Stimulated activated CD4-positive, alpha-beta T cell treated with anti-CD3 and anti-CD28 coated beads, TNF-alpha, amount 100 ng/mL, for 4 hours (primary cell): ENCODE data around the gene AKIRIN1.
A peak's percentile ranks its signal among the peaks of the same experiment; 100 is the strongest.
"Not testable (repeated sequence)": the region's sequence is repeated elsewhere in the genome, so short reads cannot be mapped to it uniquely, and the experiment has no call there.

ENCODE experiments used
- DNase-seq, 3 experiments: peaks; one replicate each; pipeline ENCODE4 v3.0.0-alpha.2; 2020; ENCODE audit warnings: low read depth in 3 of 3

Gene AKIRIN1, protein sequence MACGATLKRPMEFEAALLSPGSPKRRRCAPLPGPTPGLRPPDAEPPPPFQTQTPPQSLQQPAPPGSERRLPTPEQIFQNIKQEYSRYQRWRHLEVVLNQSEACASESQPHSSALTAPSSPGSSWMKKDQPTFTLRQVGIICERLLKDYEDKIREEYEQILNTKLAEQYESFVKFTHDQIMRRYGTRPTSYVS

DNA sequence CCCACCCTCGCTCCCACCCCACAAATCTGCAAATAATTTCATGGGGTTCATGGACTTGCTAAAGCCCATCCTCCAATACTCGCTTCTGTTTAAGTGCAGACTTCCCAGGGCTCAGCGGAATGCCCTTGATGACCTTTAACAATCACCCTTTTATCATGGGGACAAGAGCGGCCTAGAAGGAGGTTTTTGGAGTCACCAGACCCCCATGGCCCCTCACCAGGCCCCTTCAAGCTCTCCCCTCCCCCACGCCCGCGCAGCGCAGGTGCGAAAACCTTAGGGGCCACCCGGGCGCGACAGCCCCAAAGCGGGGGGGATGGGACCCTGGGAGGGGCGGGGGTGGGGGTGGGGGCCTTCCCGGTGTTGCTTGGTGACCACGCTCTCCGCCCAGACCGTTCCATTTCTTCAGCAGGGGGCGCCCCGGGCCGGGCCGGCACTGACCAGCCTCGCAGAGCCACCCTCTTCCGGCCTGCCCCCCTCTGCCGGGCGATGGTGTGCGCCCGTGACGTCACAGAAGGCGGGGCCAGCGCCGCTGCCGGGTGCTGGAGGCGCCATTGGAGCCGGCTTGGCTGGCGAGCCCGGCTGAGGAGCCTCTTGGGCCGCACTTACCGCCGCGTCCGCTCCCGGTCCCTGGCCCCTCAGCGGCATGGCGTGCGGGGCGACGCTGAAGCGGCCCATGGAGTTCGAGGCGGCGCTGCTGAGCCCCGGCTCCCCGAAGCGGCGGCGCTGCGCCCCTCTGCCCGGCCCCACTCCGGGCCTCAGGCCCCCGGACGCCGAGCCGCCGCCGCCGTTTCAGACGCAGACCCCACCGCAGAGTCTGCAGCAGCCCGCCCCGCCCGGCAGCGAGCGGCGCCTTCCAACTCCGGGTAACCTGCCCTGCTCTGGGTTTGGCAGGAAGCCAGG lies at the start of gene AKIRIN1:
Gene AKIRIN1, plus strand, starts transcription at position 539 of the 900 bp plus-strand sequence. Its CDS starts 105 bp downstream, at position 644.
- DNase-seq: peak; percentile 91 to 96 (median 92)

DNA sequence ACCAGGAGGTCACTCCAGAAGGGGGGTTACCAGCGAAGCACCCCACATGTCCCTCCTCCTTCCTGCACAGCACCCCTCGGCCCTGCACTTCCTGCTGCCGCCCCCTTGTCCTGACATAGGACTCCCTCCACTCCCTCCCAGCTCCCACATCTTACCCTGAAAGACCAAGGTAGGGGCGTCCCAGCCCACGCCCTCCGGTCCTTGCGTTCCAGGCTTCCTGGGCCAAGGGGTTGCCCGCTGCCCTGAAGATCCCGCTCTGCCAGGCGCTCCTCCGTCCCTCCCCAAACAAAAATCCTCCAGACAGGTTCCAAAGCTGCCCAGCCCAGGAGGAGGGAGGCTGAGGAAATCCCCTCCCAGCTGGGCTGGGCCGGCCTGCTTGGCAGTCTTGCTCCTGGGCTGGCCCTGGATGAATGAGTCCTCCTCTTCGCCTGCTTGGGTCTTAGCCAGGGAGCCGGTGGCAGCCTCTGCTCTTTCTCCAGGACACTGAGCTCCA lies 49.5 kb upstream of the AKIRIN1 start, which contains the start of gene RHBDL2:
Gene RHBDL2, minus strand, starts transcription at position 304 of the 493 bp plus-strand sequence. CDS start 22,618 bp downstream, outside the sequence.
- DNase-seq: no peak

DNA sequence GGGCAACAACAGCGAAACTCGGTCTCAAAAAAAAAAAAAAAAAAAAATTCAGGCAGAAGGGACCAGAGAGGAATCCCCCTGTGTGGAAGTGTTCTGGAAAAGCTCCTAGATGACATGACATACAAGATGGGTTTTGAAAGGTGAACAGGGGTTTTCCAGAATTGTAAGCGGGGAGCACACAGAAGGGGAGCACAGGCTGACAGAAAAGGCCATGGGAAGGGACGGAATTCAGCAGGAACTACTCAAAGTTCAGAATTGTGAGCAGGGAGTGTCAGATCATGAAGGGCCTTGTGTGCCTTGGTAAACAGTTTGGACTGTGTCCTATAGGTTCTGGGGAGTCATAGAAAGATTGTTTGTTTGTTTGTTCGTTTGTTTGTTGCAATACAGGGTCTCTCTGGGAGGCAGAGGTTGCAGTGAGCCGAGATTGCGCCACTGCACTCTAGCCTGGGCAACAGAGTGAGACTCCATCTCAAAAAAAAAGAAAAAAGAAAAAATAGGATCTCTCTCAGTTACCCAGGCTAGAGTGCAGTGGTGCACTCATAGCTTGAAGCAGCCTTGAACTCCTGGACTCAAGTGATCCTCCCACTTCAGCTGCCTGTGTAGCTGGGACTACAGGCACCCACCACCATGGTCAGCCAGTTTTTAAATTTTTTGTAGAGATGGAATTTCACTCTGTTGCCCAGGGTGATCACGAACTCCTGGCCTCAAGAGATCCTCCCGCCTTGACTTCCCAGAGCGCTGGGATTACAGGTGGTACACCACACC lies 48.2 kb upstream of the AKIRIN1 start:
- no peak for DNase-seq

DNA sequence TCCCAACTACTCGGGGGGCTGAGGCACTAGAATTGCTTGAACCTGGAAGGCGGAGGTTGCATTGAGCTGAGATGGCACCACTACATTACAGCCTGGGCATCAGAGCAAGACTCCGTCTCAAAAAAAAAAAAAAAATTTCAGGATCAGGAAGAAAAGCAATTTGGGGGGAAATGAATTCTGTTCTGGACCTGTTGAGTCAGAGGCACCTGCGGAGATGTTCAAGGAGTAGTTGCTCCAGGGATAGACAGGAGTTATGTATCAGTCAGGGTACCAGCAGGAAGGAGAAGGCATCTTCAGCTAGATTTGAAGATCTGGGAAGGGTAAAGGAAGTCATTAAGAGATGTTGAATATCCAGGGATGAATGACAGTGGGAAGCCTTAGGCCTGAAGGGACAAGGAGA lies 46.5 kb upstream of the AKIRIN1 start:
- no peak for DNase-seq

DNA sequence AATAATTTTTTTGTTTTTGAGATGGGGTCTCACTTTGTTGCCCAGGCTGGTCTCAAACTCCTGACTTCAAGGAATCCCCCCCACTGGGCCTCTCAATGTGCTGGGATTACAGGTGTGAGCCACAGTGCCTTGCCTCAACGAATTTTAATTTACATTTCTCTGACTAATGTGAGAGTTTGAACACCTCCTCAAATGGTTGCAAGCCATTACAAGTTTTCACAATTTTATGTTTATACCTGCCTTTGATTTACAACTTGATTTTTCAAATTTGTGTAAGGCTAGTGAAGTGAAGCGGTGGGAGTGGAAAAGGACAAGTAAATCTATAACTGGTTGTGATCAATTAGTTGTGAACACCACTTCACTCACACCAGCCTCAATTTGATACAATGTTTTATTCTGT lies 40.5 kb upstream of the AKIRIN1 start:
- no peak for DNase-seq

DNA sequence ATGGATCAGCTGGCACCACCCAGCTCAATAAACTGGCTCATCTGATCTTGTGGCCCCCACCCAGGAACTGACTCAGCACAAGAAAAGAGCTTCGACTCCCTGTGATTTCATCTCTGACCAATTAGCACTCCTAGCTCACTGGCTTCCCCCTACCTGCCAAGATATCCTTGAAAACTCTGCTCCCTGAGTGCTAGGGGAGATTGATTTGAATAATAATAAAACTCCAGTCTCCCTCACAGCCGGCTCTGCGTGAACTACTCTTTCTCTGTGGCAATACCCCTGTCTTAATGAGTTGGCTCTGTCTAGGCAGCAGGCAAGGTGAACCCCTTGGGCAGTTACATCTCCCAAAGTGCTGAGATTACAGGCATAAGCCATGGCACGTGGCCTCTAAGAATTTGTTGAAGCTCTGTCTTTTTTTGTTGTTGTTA lies 37.6 kb upstream of the AKIRIN1 start:
- DNase-seq: no peak

DNA sequence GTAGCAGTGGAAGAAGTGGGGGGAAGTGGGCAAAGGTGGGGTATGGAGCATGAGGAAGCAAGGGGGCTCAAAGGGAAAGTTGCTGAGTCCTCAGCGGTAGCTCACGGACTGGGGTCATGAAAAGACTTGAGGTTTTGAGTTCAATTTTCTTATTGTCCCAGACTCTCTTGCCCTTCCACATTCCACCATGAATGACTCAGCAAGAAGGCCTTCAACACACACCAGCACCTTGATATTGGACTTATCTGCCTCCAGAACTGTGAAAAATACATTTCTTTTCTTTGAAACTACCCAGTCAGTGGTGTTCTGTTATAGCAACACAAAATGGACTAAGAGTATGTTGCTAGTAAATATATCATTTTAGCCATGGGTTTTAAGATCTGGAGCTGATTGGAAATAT lies 32.1 kb upstream of the AKIRIN1 start:
- DNase-seq: no peak

DNA sequence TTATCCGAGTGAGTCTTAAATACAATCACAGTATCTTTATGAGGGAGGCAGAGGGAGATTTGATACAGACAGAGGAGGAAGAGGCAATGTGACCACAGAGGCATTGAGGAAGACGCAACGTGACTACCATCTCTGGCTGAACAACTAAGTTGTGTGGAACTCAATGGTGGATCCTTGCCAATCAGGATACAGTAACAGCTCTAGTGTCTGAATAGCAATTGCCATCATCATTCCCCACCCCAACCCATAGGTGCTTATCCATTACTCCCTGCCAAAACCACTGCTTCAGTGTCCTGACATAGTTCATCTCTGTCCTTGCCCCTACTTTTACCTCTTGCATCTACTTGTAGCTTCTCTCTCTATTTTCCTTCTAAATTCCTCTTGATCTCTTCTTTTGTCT lies 29.0 kb upstream of the AKIRIN1 start:
- no peak for DNase-seq

DNA sequence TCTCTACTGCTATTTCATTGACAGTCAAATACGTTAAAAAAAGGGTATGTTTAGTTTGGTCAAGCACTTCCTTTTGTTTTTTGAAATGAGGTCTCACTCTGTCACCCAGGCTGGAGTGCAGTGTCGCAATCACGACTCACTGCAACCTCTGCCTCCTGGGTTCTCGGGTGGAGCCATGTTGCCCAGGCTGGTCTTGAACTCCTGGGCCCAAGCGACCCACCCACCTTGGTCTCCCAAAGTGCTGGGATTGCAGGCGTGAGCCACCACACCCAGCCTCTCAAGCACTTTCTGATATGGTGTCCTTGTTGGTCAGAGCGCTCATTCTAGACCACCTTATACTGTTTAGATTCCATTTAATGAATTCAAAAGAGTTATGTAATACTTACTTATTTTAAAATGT lies 28.5 kb upstream of the AKIRIN1 start:
- DNase-seq: no peak

DNA sequence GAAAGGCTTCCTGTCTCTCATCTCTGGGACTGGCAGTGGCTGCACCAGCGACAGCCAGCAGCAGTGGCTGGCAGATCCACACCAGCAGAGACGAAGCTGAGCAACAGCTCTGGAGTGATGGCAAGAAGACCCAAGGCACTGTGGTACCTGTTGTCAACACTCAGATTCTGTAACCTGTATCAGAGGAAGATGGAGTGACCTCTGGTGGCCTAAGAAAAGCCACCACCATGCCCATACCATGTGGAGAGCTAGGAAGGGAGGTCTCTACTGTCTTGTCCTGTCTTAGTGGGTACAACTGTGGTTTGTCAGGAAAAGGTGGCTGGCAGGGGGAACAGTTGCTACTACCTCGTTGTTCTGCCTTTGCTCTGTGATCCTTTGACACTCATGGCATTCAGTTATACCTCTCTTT lies 26.9 kb upstream of the AKIRIN1 start:
- DNase-seq: no peak

DNA sequence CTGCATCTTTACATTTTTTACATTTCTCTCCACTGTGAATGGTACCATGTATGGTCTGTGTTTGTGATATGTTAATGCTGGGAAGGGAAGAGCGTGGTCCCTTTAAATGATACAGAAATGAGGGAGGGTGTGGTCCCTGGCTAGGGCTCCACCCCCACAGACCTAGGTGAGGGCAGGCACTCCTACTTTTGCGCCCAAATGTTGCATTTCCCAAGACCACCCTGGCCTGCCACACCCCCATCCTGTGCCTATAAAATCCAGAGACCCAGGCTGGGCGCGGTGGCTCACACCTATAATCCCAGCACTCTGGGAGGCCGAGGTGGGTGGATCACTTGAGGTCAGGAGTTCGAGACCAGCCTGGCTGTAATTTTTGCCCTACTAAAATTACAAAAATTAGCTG lies 17.9 kb upstream of the AKIRIN1 start:
- DNase-seq: not testable (repeated sequence)

DNA sequence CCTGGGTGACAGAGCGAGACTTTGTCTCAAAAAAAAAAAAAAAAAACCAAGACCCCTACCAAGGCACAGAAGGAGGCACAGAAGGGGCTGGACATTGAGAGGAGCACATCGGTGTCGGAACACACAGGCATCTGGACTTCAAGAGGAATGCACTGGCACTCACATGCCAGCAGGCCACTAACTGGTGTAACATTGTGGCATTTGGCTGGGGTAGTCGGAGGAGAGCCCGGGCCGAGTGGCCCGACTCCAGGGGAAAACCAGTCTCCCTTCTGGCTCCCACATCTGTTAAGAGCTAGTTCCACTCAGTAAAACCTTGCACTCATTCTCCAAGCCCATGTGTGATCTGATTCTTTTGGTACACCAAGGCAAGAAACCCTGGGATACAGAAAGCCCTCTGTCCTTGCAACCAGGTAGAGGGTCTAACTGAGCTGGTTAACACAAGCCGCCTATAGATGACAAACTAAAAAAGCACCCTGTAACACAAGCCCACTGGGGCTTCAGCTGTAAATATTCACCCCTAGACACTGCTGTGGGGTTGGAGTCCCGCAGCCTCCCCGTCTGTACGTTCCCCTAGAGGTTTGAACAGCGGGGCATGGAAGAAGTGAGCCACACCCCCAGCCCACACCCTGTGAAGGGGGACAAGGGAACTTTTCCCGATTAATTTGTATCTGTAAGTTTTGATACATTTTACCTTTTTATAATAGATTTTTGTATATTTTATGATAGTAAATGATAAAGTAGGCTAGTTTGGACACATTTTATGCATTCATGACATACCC lies 17.2 kb upstream of the AKIRIN1 start:
- no peak for DNase-seq

DNA sequence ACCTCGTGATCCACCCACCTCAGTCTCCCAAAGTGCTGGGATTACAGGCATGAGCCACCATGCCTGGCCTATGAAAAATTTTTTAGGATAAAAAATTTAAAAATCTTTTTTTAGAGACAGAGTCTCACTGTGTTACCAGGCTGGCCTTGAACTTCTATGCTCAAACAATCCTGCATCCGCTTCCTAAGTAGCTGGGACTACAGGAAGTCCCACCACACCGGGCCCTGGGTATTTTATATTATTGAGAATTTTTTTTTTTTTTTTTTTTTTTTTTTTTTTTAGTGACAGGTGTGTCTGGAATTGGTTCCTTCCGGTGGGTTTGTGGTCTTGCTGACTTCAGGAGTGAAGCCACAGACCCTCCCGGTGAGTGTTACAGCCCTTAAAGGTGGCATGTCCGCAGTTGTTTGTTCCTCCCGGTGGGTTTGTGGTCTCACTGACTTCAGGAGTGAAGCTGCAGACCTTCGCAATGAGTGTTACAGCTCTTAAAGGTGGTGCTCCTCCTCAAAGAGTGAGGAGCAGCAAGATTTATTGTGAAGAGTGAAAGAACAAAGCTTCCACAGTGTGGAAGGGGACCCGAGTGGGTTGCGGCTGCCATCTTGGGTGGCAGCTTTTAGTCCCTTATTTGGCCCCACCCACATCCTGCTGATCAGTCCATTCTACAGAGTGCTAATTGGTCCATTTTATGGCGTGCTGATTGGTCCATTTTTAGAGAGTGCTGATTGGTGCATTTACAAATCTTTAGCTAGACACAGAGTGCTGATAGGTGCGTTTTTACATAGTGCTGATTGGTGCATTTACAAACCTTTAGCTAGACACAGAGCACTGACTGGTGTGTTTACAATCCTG lies 13.5 kb upstream of the AKIRIN1 start:
- DNase-seq: peak in 1 of 3 experiments; percentile 20

DNA sequence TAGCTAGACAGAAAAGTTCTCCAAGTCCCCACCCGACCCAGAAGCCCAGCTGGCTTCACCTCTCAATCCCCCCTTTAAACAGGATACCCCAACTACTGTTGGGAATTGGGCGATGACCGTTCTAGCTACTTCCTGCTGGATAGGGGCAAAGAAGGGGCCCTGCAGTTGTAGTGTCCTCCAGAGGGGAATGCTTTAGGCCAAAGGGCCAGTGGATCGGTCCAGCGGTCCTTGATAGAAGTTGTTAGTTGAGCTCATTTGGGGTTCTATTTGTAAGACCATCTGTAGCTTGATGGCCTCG lies 12.9 kb upstream of the AKIRIN1 start:
- not testable (repeated sequence) for DNase-seq

DNA sequence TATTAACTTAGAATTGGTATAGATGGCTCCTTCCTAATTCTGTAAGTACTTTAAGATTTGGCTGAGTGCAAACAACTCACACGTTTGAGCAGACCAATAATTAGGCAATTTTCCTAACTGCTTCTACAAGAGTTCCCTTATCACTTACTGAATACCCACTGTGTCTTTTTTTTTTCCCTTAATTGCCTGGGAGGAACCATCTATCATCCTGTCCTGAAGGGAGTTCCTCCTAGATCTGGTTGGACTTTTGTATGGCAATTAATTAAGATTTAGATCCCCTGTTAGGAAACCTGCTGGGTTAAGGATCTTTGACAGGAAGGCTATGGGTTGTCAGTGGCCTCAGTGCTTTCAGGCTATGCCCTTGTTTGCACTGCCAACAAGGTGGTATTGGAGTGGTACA lies 11.7 kb upstream of the AKIRIN1 start:
- DNase-seq: not testable (repeated sequence)

DNA sequence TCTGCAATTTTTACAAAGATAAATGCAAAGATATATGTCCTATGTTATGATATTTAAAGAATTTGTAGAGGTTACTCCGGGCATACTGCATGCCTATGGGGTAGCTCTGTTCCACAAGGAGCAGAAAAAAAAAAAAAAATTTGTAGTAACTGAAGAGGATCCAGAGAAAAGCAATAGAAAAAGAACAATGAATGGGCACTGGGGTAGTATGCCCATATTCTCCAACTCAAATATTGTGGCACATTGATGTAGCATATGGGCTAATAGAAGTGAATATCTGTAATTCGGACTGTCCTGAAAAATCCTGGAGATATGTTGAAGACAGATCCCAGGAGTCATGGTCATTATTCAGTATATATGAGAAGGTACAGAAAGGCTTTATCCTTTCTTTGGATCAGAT lies 1.1 kb upstream of the AKIRIN1 start:
- no peak for DNase-seq

DNA sequence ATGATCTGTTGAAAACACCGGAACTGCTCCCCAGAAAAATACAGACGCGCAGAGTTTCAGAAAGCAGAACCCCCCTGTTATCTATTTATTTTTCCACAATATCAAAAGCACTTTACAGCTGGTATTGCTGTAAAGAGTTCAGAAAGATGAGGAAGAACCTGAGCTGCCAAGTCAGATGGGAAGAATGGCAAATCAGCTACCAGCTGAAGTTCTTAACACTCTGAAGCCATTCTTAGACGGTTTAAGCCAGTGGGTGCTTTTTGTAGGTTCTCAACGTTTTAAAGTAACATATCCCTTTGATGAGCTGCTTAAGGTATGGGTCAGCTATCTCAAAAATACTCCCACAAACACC lies 714 bp upstream of the AKIRIN1 start:
- DNase-seq: no peak

DNA sequence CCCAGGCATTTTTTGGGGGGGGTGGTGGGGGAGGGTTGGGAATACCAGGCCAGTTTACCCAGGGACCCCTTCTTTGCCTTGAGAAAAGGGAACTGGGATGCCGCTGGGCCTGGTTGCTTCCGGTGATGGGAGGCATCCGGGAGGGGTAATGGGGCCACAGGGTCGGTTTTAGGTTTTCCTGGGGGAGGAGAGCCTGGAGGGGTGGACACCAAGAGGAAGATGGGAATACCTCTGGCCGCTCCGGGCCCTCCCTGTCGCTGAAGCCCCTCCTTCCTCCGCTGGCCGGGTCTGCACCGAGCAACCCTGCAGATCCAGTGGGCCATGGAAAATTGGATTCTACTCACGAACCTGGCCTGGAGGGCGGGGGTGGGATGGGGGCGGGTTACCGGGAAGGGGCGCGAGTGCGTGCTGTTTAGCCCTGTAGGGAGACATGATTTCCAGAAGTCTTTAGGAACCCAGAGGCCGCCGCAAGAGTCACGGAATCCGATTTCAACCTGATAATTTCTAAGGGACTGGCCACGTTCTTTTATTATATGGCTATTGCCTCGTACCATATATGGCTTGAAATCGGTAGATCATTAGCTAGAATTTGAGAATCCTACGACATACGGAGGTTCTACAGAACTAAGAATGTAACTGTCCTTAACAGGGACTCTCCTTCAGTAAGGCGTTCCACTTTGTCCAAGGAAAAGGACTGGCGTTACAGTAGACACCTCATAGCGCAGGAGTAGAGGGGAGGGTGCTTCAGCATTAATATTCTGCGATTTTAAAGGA lies 749 bp downstream of the AKIRIN1 start:
- DNase-seq: peak in 1 of 3 experiments; percentile 7

DNA sequence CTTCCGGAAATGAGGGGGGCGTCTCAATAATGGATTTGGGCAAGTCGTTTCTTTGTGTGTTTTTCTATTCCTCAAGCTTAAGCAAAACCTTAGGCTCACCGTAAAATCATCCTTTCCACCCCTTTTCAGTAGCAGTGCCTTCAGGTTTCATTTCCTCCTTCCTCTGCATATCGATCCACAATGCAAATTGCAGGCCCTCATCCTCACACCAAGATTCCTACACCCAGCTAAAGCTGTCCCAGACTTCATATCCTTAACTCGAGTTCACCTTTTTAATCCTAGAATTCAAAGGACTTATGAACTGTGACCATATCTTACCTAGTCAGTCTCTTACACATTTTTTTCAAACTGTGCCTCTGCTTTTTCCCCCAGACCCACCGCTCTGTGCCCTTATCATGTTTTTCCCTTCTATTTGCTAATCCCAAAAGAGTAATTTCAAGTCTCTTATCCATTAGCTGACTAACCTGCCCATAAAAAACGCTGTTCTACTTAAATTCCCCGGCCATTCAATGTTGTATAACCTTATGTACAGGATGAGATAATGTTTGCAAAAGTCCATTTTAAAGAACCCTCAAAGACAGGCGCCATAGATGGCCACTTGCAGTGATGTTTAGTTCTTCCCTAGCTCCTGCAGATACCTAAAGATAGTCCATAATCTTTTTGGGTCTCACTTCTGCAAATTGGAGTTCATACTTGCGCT lies 1.5 kb downstream of the AKIRIN1 start:
- no peak for DNase-seq
